Measurements from ENCODE around the gene DHRS13.
"Not testable (repeated sequence)": the region's sequence is repeated elsewhere in the genome, so short reads cannot be mapped to it uniquely, and the experiment has no call there.

DHRS13 gene

GRCh38 chr17:28882154-28882895 is 20.6 kb downstream of the DHRS13 start:
- no peak for DNase-seq (ENCODE audit: low read depth)

- no peak for DNase-seq (ENCODE audit: low read depth)
Observed at GRCh38 chr17:28881533-28882056, 21.3 kb downstream of the DHRS13 start.

GRCh38 chr17:28880572-28880945 is 22.3 kb downstream of the DHRS13 start:
- DNase-seq (ENCODE audit: low read depth): no peak

GRCh38 chr17:28879886-28880571 is 22.9 kb downstream of the DHRS13 start:
- no peak for DNase-seq (ENCODE audit: low read depth)

- DNase-seq (ENCODE audit: low read depth): peak; percentile 54
Observed at GRCh38 chr17:28878981-28879380, 23.9 kb downstream of the DHRS13 start.

- DNase-seq (ENCODE audit: low read depth): peak; percentile 44
Observed at GRCh38 chr17:28878158-28878910, 24.5 kb downstream of the DHRS13 start.

- not testable (repeated sequence) for DNase-seq (ENCODE audit: low read depth)
Observed at GRCh38 chr17:28877150-28877711, 25.6 kb downstream of the DHRS13 start.

GRCh38 chr17:28875848-28876550 is 26.9 kb downstream of the DHRS13 start:
- DNase-seq (ENCODE audit: low read depth): no peak

- DNase-seq (ENCODE audit: low read depth): no peak
Observed at GRCh38 chr17:28874750-28875149, 28.1 kb downstream of the DHRS13 start.

- DNase-seq (ENCODE audit: low read depth): no peak
Observed at GRCh38 chr17:28873839-28874238, 29.0 kb downstream of the DHRS13 start.

GRCh38 chr17:28871056-28871579 is 31.8 kb downstream of the DHRS13 start:
- no peak for DNase-seq (ENCODE audit: low read depth)

GRCh38 chr17:28867276-28867675 is 35.6 kb downstream of the DHRS13 start:
- DNase-seq (ENCODE audit: low read depth): no peak

GRCh38 chr17:28865946-28866752 is 36.7 kb downstream of the DHRS13 start:
- DNase-seq (ENCODE audit: low read depth): no peak

- DNase-seq (ENCODE audit: low read depth): no peak
Observed at GRCh38 chr17:28864991-28865849, 37.7 kb downstream of the DHRS13 start.

GRCh38 chr17:28863953-28864352 is 38.9 kb downstream of the DHRS13 start:
- no peak for DNase-seq (ENCODE audit: low read depth)

- no peak for DNase-seq (ENCODE audit: low read depth)
Observed at GRCh38 chr17:28862561-28862960, 40.3 kb downstream of the DHRS13 start.

GRCh38 chr17:28861393-28862203 is 41.3 kb downstream of the DHRS13 start:
- DNase-seq (ENCODE audit: low read depth): no peak

- DNase-seq (ENCODE audit: low read depth): no peak
Observed at GRCh38 chr17:28860363-28860808, 42.5 kb downstream of the DHRS13 start.

Data from amniotic epithelial cell (primary cell).